Activated effector memory CD4-positive, alpha-beta T cell treated with anti-CD3 and anti-CD28 coated beads, Interleukin-2, amount 50 U/mL, for 16 hours (primary cell): ENCODE results near the gene TSPAN2.
A peak's percentile ranks its signal among the peaks of the same experiment; 100 is the strongest.

ENCODE experiments used
- DNase-seq: peaks from one replicate; pipeline ENCODE4 v3.0.0-alpha.2; 2020

Gene TSPAN2

GRCh38 chr1:115089420-115090185, at the start of gene TSPAN2:
Gene TSPAN2, minus strand, starts transcription at chr1:115089503. Its CDS starts 71 bp downstream, at chr1:115089432.
- peak; percentile 84 for DNase-seq

- peak; percentile 84 for DNase-seq
These were observed 49.7 kb upstream of the TSPAN2 start for GRCh38 chr1:115138973-115139372.

GRCh38 chr1:115138271-115138670, 49.0 kb upstream of the TSPAN2 start:
- no peak for DNase-seq

- no peak for DNase-seq
These were observed 47.9 kb upstream of the TSPAN2 start for GRCh38 chr1:115137191-115137590.

- no peak for DNase-seq
These were observed 47.4 kb upstream of the TSPAN2 start for GRCh38 chr1:115136706-115137105.

GRCh38 chr1:115136106-115136505, 46.8 kb upstream of the TSPAN2 start:
- no peak for DNase-seq

GRCh38 chr1:115135681-115136080, 46.4 kb upstream of the TSPAN2 start:
- no peak for DNase-seq

GRCh38 chr1:115134850-115135480, 45.7 kb upstream of the TSPAN2 start:
- DNase-seq = no peak

GRCh38 chr1:115134231-115134630, 44.9 kb upstream of the TSPAN2 start:
- no peak for DNase-seq

GRCh38 chr1:115133440-115133839, 44.1 kb upstream of the TSPAN2 start:
- DNase-seq = no peak

- DNase-seq = no peak
These were observed 41.5 kb upstream of the TSPAN2 start for GRCh38 chr1:115130786-115131185.

GRCh38 chr1:115129071-115129640, 39.9 kb upstream of the TSPAN2 start:
- no peak for DNase-seq

GRCh38 chr1:115127539-115127938, 38.2 kb upstream of the TSPAN2 start:
- no peak for DNase-seq

GRCh38 chr1:115126516-115126915, 37.2 kb upstream of the TSPAN2 start:
- DNase-seq = no peak

- DNase-seq = no peak
These were observed 33.8 kb upstream of the TSPAN2 start for GRCh38 chr1:115123116-115123515.

GRCh38 chr1:115121793-115122192, 32.5 kb upstream of the TSPAN2 start:
- DNase-seq = no peak

GRCh38 chr1:115120296-115120695, 31.0 kb upstream of the TSPAN2 start:
- no peak for DNase-seq

- DNase-seq = no peak
These were observed 29.3 kb upstream of the TSPAN2 start for GRCh38 chr1:115118611-115119010.

GRCh38 chr1:115118086-115118485, 28.8 kb upstream of the TSPAN2 start:
- no peak for DNase-seq

- DNase-seq = no peak
These were observed 28.0 kb upstream of the TSPAN2 start for GRCh38 chr1:115117298-115117697.

GRCh38 chr1:115116512-115116911, 27.2 kb upstream of the TSPAN2 start:
- no peak for DNase-seq

GRCh38 chr1:115115521-115116161, 26.3 kb upstream of the TSPAN2 start:
- no peak for DNase-seq

GRCh38 chr1:115114308-115114707, 25.0 kb upstream of the TSPAN2 start:
- no peak for DNase-seq

GRCh38 chr1:115113766-115114165, 24.5 kb upstream of the TSPAN2 start:
- no peak for DNase-seq
